SK-N-SH (cell line): ENCODE data around the gene SLC6A17. TPM values are rescaled to one million over a fixed set of nuclear protein-coding genes. Genes with fewer than 3 reads are reported as not detected.

Experiments used
- CTCF ChIA-PET: fragments of 300-600, 350-600 bp; formaldehyde crosslinking; extraction: SDS; loops from one replicate; lab custom pipeline; 2021; lab: Yijun Ruan, JAX
- POLR2A ChIA-PET: fragments of 350-600 bp; sonication (Branson Sonifier 250); formaldehyde crosslinking; extraction: SDS; loops from one replicate; lab custom pipeline; 2020; ENCODE audit warnings: antibody characterized with exemption, inconsistent platforms; lab: Yijun Ruan, JAX
- DNase-seq: peaks from one replicate; pipeline ENCODE4 v3.0.0; 2012
- H2AFZ ChIP-seq: fragments of 200-600 bp; sonication (generic); 2 replicates; pipeline ENCODE4 v1.8.1; 2016; ENCODE audit warnings: antibody characterized with exemption, mild to moderate bottlenecking, low read depth
- H3F3A ChIP-seq: fragments of 200-600 bp; sonication (generic); replicated peaks from 2 replicates; pipeline ENCODE3; 2016; ENCODE audit warnings: antibody characterized with exemption, mild to moderate bottlenecking; ENCODE audit not compliant: insufficient read depth
- H3K27ac ChIP-seq, 2 experiments: fragments of 200-500 bp in 1 of 2; fragments of 200-600 bp in 1 of 2; sonication (Bioruptor generic) in 1 of 2; sonication (generic), shearing (Covaris generic) in 1 of 2; 2 replicates each; pipeline versions ENCODE4 v1.5.1 to v1.6.1; 2014 to 2016; ENCODE audit warnings: low read depth in 2 of 2, inconsistent platforms in 1 of 2, low read length in 1 of 2, mild to moderate bottlenecking in 1 of 2, mixed read lengths in 1 of 2
- H3K27me3 ChIP-seq: fragments of 200-600 bp; sonication (generic), shearing (Covaris generic); 2 replicates; pipeline ENCODE4 v1.6.1; 2016; ENCODE audit warnings: mixed run types; ENCODE audit not compliant: insufficient read depth
- H3K36me3 ChIP-seq, 2 experiments: fragments of 200-500 bp in 1 of 2; fragments of 200-600 bp in 1 of 2; sonication (Bioruptor generic) in 1 of 2; sonication (generic) in 1 of 2; replicated peaks in 1 of 2; 2 replicates each; pipeline versions ENCODE3 to v1.5.1; 2014 to 2016; ENCODE audit warnings: low read length in 1 of 2, mild to moderate bottlenecking in 1 of 2; ENCODE audit not compliant: insufficient read depth in 2 of 2, control insufficient read depth in 1 of 2
- H3K4me1 ChIP-seq, 2 experiments: fragments of 200-500 bp in 1 of 2; fragments of 200-600 bp in 1 of 2; sonication (Bioruptor generic) in 1 of 2; sonication (generic), shearing (Covaris generic) in 1 of 2; 2 replicates each; pipeline versions ENCODE4 v1.5.1 to v1.6.1; 2014 to 2016; ENCODE audit warnings: low read depth in 1 of 2, low read length in 1 of 2, mixed run types in 1 of 2; ENCODE audit not compliant: insufficient read depth in 2 of 2, control insufficient read depth in 1 of 2
- H3K4me2 ChIP-seq: fragments of 200-600 bp; sonication (generic), shearing (Covaris generic); 2 replicates; pipeline ENCODE4 v1.6.1; 2017; ENCODE audit warnings: mixed run types
- H3K4me3 ChIP-seq, 2 experiments: fragments of 200-500 bp in 1 of 2; fragments of 200-600 bp in 1 of 2; sonication (Bioruptor generic) in 1 of 2; sonication (generic), shearing (Covaris generic) in 1 of 2; 2 replicates each; pipeline versions ENCODE4 v1.5.1 to v1.8.1; 2014 to 2016; ENCODE audit warnings: low read depth in 2 of 2, inconsistent platforms in 1 of 2, low read length in 1 of 2, mild to moderate bottlenecking in 1 of 2, mixed read lengths in 1 of 2, moderate library complexity in 1 of 2
- H3K79me2 ChIP-seq: fragments of 200-600 bp; sonication (generic); 2 replicates; pipeline ENCODE4 v1.8.1; 2017; ENCODE audit warnings: mild to moderate bottlenecking; ENCODE audit not compliant: insufficient read depth
- H3K9ac ChIP-seq: fragments of 200-600 bp; sonication (generic); 2 replicates; pipeline ENCODE4 v1.6.1; 2017; ENCODE audit warnings: mixed run types
- H3K9me2 ChIP-seq: fragments of 200-600 bp; sonication (generic); 2 replicates; pipeline ENCODE4 v1.6.1; 2017; ENCODE audit warnings: mixed run types
- H3K9me3 ChIP-seq: fragments of 200-600 bp; sonication (generic); 2 replicates; pipeline ENCODE4 v1.6.1; 2017; ENCODE audit warnings: mixed run types, mild to moderate bottlenecking, moderate library complexity
- H4K20me1 ChIP-seq: fragments of 200-600 bp; sonication (generic); 2 replicates; pipeline ENCODE4 v1.6.1; 2017; ENCODE audit warnings: mild to moderate bottlenecking, mixed run types; ENCODE audit not compliant: insufficient read depth
- CTCF ChIP-seq: fragments of 200-600 bp; sonication (generic); IDR thresholded peaks from 2 replicates; pipeline ENCODE4 v1.6.1; 2017; ENCODE audit warnings: antibody characterized with exemption, mild to moderate bottlenecking, moderate library complexity
- FOXM1 ChIP-seq: IDR thresholded peaks from 2 replicates; pipeline ENCODE4 v1.4.0; 2012; ENCODE audit warnings: low read depth, mild to moderate bottlenecking
- NFIC ChIP-seq: IDR thresholded peaks from 2 replicates; pipeline ENCODE4 v1.4.0; 2012; ENCODE audit warnings: borderline replicate concordance
- RCOR1 ChIP-seq: fragments of 150-350 bp; IDR thresholded peaks from 2 replicates; pipeline ENCODE4 v1.6.1; 2017; ENCODE audit warnings: antibody characterized with exemption, low read length
- REST ChIP-seq: IDR thresholded peaks from 2 replicates; pipeline ENCODE4 v1.6.1; 2012; ENCODE audit warnings: mild to moderate bottlenecking, low read depth, low read length, moderate library complexity
- RFX5 ChIP-seq: IDR thresholded peaks from 2 replicates; pipeline ENCODE4 v1.6.1; 2012; ENCODE audit warnings: mild to moderate bottlenecking, improper control_type of control experiment, low read length
- RXRA ChIP-seq: IDR thresholded peaks from 2 replicates; pipeline ENCODE4 v1.4.0; 2012; ENCODE audit warnings: low read depth, mild to moderate bottlenecking, borderline replicate concordance
- SIN3A ChIP-seq: IDR thresholded peaks from 2 replicates; pipeline ENCODE4 v1.6.1; 2012; ENCODE audit warnings: low read depth, mild to moderate bottlenecking, low read length, moderate library complexity, borderline replicate concordance
- TAF1 ChIP-seq: IDR thresholded peaks from 2 replicates; pipeline ENCODE4 v1.6.1; 2012; ENCODE audit warnings: low read depth, mild to moderate bottlenecking, low read length, moderate library complexity, borderline replicate concordance
- WGBS: methylation state at CpG from one replicate; pipeline ENCODE4 v1.1.6; 2017; ENCODE audit warnings: low lambda C conversion rate; 5-methylcytosine and 5-hydroxymethylcytosine counted together
- polyA plus RNA-seq, 3 experiments: library from polyadenylated mRNA; depleted of rRNA; stranded (reverse); fragments of >200 nt; gene quantifications; 2 replicates each; pipeline ENCODE4 v1.2.3, GENCODE V29; 2012
- TF ChIP-seq, protein P1 (sequence below): fragments of 150-350 bp; IDR thresholded peaks from 2 replicates; pipeline ENCODE4 v1.6.1; 2016; ENCODE audit warnings: mild to moderate bottlenecking, low read depth, low read length
- TF ChIP-seq, protein P2 (sequence below): fragments of 150-350 bp; IDR thresholded peaks from 2 replicates; pipeline ENCODE4 v1.6.1; 2017; ENCODE audit warnings: antibody characterized with exemption, low read length, low read depth, borderline replicate concordance
- TF ChIP-seq, protein P3 (sequence below): IDR thresholded peaks from 2 replicates; pipeline ENCODE4 v1.4.0; 2012; ENCODE audit warnings: low read depth
- TF ChIP-seq, protein P4 (sequence below): IDR thresholded peaks from 2 replicates; pipeline ENCODE4 v1.4.0; 2012; ENCODE audit warnings: low read depth, borderline replicate concordance

The SLC6A17 gene
- polyA plus RNA-seq, 1 of the 3 experiments (the other 2 are of a cell fraction) = 0.67 TPM

DNA sequence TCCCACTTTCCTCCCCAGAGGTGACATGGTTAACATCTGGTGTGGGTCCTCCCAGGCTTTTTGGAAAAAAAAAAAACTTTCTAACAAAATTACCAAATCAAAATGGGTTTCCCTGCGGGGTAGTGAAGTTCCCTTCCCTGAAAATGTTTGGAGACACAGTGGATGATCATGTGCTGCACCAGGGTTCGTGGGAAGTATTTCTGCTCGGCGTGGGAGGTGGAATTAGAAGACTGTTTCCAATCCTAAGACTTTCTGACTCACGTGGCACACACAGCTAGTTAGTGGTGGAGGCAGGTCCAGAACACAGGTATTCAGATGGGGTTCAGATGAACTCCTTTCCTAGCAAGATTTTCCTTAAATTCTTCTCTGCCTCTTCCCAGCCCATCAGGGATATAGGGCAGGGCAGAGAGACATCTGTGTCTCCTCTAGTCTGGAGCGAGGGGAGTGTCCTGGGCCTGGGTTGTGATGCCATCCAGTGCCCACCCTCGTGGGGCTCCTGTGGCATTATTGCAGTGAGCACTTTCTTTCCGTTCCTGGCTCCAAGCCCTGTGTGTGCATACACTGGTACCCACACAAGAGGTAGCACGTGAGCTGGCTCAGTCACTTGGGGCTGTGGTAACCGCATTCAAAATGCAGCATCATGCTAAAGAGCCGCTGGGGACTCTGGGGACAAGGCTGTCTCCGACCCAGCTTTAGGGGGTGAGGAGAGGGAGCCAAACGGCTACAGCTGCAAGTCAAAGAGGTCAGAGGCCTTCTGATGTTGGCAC is 87.3 kb downstream of the SLC6A17 start:
- Histone ChIP-seq H3K4me2 (no peak overlapping the region), H2AFZ (no peak overlapping the region), H3K79me2 (no peaks in the 10 kb centered on the region), H3K4me1 (peaks cover 0 to 47% of the 10 kb centered on the region in 2 experiments; a peak in 2 of 4 replicates), H3F3A (no peaks in the 10 kb centered on the region), H3K36me3 (no peaks in the 10 kb centered on the region), H4K20me1 (no peaks in the 10 kb centered on the region), H3K9ac (no peak overlapping the region), H3K9me3 (no peaks in the 10 kb centered on the region), H3K9me2 (no peaks in the 10 kb centered on the region), H3K27me3 (no peaks in the 10 kb centered on the region), H3K4me3 (no peak overlapping the region), H3K27ac (no peak overlapping the region)
- 76% methylated on average over 13 of the region's 13 CpGs for WGBS
- ChIA-PET CTCF (interaction anchor here (0.8 to 2.7 kb wide), 5 partner anchors 28 to 223 kb away, joined by 3 to 15 read pairs (median 5); no protein-coding TSS in a partner anchor), POLR2A (interaction anchor here (0.6 kb wide), 1 partner anchor 484 kb away, joined by 4 read pairs; no protein-coding TSS in a partner anchor)
- DNase-seq = no peak
- TF ChIP-seq SIN3A = no peak
- TF ChIP-seq CTCF = no peak
- TF ChIP-seq, protein P1, sequence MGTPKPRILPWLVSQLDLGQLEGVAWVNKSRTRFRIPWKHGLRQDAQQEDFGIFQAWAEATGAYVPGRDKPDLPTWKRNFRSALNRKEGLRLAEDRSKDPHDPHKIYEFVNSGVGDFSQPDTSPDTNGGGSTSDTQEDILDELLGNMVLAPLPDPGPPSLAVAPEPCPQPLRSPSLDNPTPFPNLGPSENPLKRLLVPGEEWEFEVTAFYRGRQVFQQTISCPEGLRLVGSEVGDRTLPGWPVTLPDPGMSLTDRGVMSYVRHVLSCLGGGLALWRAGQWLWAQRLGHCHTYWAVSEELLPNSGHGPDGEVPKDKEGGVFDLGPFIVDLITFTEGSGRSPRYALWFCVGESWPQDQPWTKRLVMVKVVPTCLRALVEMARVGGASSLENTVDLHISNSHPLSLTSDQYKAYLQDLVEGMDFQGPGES = no peak
- TF ChIP-seq RCOR1 = no peak
- TF ChIP-seq RFX5 = no peak
- TF ChIP-seq FOXM1 = no peak

DNA sequence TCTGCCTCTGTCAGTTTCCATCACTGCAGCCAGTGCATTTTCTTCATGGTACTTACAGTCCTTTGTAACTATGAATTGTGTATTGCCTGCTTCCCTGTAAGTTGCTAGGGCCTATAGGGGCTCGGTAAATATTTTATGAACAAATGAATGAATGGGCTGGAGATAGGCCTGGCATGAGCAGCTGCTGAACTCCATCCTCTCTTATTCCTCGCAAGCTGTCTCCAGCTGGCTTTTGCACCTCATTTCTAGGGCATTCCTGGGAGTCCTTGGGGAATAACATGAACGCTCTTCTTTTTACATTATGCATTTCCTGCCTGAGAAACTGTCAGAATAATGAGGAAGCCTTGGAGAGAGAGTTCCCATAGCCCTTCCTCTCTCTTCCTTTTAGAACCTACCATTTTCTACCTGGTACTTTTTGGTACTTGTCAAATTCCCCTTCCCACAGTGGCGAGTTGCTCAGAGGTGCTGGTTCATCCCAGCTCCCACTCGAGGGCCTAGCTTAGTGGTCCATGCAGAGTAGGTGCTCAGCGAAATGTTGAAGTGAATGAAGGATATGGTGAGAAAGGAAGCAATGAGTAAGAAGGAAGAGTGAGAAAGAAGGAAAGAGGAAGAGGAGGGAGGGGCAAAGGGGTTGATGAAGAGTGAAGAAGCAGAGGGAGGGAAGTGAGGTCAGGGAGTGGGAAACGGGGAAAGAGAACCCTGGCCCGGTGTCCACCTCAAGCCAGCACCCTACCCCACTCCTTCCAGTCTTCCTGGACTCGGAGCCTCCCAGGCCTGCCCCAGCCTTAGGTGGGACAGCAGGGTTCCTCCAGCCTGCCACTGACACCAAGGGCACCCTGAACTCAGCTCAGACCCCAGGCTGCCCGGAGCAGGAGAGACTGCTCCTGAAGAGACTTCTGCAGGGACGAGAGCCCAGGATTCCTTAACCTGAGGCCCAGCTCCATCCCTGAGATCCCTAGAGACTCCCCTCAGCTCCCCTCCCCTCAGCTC is 89.4 kb downstream of the SLC6A17 start:
- no peaks in the 10 kb centered on the region for H4K20me1 ChIP-seq
- POLR2A ChIA-PET = no interaction called here
- H3K4me2 ChIP-seq = no peak overlapping the region
- peaks cover 0 to 33% of the 10 kb centered on the region in 2 experiments; a peak in 2 of 4 replicates for H3K4me1 ChIP-seq
- no peak overlapping the region for H3K9ac ChIP-seq
- no peaks in the 10 kb centered on the region for H3K79me2 ChIP-seq
- 64% methylated on average over 9 of the region's 11 CpGs for WGBS
- DNase-seq = no peak
- H3K9me3 ChIP-seq = no peaks in the 10 kb centered on the region
- H2AFZ ChIP-seq = no peak overlapping the region
- H3K27ac ChIP-seq = no peak overlapping the region
- H3K27me3 ChIP-seq = no peaks in the 10 kb centered on the region
- H3K36me3 ChIP-seq = no peaks in the 10 kb centered on the region
- no peaks in the 10 kb centered on the region for H3K9me2 ChIP-seq
- no peak overlapping the region for H3K4me3 ChIP-seq
- CTCF ChIA-PET = interaction anchor here (0.6 to 2.5 kb wide), 6 partner anchors 10 to 220 kb away, joined by 3 to 10 read pairs (median 6); no protein-coding TSS in a partner anchor
- no peaks in the 10 kb centered on the region for H3F3A ChIP-seq
- TF ChIP-seq RCOR1 = no peak
- no peak for TF ChIP-seq RXRA
- no peak for TF ChIP-seq TAF1
- no peak for TF ChIP-seq REST
- TF ChIP-seq, protein P2, sequence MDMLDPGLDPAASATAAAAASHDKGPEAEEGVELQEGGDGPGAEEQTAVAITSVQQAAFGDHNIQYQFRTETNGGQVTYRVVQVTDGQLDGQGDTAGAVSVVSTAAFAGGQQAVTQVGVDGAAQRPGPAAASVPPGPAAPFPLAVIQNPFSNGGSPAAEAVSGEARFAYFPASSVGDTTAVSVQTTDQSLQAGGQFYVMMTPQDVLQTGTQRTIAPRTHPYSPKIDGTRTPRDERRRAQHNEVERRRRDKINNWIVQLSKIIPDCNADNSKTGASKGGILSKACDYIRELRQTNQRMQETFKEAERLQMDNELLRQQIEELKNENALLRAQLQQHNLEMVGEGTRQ = no peak
- no peak for TF ChIP-seq FOXM1
- TF ChIP-seq, protein P3, sequence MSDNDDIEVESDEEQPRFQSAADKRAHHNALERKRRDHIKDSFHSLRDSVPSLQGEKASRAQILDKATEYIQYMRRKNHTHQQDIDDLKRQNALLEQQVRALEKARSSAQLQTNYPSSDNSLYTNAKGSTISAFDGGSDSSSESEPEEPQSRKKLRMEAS = no peak
- TF ChIP-seq, protein P4, sequence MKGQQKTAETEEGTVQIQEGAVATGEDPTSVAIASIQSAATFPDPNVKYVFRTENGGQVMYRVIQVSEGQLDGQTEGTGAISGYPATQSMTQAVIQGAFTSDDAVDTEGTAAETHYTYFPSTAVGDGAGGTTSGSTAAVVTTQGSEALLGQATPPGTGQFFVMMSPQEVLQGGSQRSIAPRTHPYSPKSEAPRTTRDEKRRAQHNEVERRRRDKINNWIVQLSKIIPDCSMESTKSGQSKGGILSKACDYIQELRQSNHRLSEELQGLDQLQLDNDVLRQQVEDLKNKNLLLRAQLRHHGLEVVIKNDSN = no peak
- TF ChIP-seq NFIC = no peak
- no peak for TF ChIP-seq SIN3A
